T1000 (cell line): ENCODE results near the gene SELP.
"Not testable (repeated sequence)": the region's sequence is repeated elsewhere in the genome, so short reads cannot be mapped to it uniquely, and the experiment has no call there.

ENCODE experiments used
- DNase-seq: peaks from one replicate; lab custom pipeline; 2025; ENCODE audit warnings: mixed read lengths; lab: John Stamatoyannopoulos, UW

The SELP gene

GRCh38 chr1:169630006-169630405 is at the start of gene SELP:
TSS of gene SELP (minus strand) at chr1:169630124. CDS start at chr1:169630074, 50 bp downstream.
- DNase-seq, result no peak

- DNase-seq, result no peak
Measured at GRCh38 chr1:169679692-169680091, 49.8 kb upstream of the SELP start.

GRCh38 chr1:169676001-169676400 is 46.1 kb upstream of the SELP start:
- no peak for DNase-seq

GRCh38 chr1:169670836-169671235 is 40.9 kb upstream of the SELP start:
- DNase-seq, result no peak

GRCh38 chr1:169670244-169670643 is 40.3 kb upstream of the SELP start:
- DNase-seq, result not testable (repeated sequence)

- DNase-seq, result not testable (repeated sequence)
Measured at GRCh38 chr1:169667699-169668596, 38.0 kb upstream of the SELP start.

GRCh38 chr1:169667227-169667639 is 37.3 kb upstream of the SELP start:
- not testable (repeated sequence) for DNase-seq

- not testable (repeated sequence) for DNase-seq
Measured at GRCh38 chr1:169662680-169663079, 32.8 kb upstream of the SELP start.

GRCh38 chr1:169661066-169661465 is 31.1 kb upstream of the SELP start:
- not testable (repeated sequence) for DNase-seq

- not testable (repeated sequence) for DNase-seq
Measured at GRCh38 chr1:169658777-169659176, 28.9 kb upstream of the SELP start.

- no peak for DNase-seq
Measured at GRCh38 chr1:169653873-169654272, 23.9 kb upstream of the SELP start.

GRCh38 chr1:169651035-169651434 is 21.1 kb upstream of the SELP start:
- no peak for DNase-seq

GRCh38 chr1:169650551-169650950 is 20.6 kb upstream of the SELP start:
- no peak for DNase-seq

- no peak for DNase-seq
Measured at GRCh38 chr1:169648709-169649108, 18.8 kb upstream of the SELP start.

GRCh38 chr1:169648187-169648586 is 18.3 kb upstream of the SELP start:
- DNase-seq, result no peak

GRCh38 chr1:169647512-169647911 is 17.6 kb upstream of the SELP start:
- no peak for DNase-seq

GRCh38 chr1:169644297-169644696 is 14.4 kb upstream of the SELP start:
- no peak for DNase-seq

GRCh38 chr1:169634877-169635276 is 5.0 kb upstream of the SELP start:
- DNase-seq, result no peak

GRCh38 chr1:169634145-169634544 is 4.2 kb upstream of the SELP start:
- DNase-seq, result no peak

- no peak for DNase-seq
Measured at GRCh38 chr1:169631249-169631648, 1.3 kb upstream of the SELP start.

GRCh38 chr1:169624912-169625311 is 5.0 kb downstream of the SELP start:
- DNase-seq, result no peak

- DNase-seq, result no peak
Measured at GRCh38 chr1:169624122-169624521, 5.8 kb downstream of the SELP start.

- no peak for DNase-seq
Measured at GRCh38 chr1:169623132-169623926, 6.6 kb downstream of the SELP start.
